GM12872 (cell line): Measurements from ENCODE around the gene NSMF.

Experiments used
- CTCF ChIP-seq: IDR thresholded peaks from 3 replicates; pipeline ENCODE4 v1.5.1; 2011; ENCODE audit warnings: low read depth, mild to moderate bottlenecking, low read length, moderate library complexity; ENCODE audit not compliant: insufficient read depth

Gene NSMF

DNA sequence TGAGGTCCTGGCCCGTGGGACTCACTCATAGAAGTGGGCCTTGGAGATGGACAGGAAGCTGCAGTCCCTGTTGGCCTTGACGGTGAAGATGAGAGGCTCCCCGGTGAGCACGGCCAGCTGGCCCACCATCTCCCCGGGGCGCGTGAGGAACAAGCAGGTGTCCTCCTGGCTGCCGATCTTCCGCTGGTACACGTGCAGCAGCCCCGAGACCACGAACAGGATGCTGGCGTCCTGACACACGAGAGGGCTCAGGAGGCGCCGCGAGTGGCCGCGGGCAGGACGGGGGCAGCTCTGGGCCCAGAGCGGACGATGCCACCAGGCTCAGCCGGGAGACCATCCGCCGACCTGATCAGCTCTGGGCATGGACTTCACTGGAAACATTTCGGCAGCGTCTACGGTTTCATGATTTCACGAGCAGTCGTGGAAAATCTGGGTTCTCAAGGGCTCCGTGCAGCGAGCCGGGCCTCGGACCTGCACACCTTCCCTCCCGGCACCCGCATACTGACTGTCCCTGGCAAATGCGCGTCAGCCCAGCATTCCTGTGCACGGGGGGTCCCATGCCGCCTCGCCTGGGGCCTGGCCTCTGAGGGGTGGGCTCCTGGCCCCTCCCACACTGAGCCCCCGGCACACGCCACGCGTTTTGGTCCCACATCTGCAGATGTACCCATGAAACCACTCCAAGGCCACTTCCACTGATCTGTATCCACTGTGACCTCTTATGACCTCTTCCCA is 41.7 kb upstream of the NSMF start:
- TF ChIP-seq CTCF: no peak

DNA sequence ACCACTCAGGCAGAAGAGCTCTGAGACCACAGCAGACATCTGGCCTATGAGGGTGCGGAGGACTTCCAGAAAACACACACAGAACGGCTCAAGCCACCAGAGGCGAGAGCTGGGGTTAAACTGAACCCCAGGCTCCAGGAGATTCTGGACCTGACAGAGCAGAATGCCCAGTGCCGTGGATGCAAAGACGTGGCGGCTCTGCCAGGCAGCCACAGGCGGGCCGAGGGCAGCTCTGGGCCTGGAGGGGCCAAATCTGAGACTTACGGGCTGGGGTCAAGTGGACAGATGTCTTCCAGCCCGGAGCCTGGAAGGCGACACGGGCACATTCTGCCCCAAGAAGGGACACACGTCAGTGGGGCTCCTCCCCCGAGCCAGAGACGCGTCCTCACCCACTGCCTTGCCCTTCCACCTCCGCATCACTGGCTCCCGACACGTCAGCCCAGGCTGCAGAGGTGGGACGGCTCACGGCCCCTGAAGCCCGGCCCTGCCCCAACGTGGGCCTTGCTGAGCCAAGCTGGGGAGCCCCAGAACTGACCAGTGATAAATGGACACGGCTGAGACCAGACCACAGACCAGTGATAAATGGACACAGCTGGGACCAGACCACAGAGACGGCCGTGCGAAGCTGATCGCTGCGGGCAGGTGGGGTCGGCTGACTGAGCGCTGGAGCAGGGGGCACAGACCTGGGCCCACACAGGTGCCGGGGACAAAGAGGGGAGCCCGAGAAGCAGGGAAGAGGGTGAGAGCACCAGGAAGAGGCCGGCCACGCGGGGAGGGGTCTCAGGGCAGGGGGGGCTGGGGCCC is 40.9 kb upstream of the NSMF start:
- no peak for TF ChIP-seq CTCF

DNA sequence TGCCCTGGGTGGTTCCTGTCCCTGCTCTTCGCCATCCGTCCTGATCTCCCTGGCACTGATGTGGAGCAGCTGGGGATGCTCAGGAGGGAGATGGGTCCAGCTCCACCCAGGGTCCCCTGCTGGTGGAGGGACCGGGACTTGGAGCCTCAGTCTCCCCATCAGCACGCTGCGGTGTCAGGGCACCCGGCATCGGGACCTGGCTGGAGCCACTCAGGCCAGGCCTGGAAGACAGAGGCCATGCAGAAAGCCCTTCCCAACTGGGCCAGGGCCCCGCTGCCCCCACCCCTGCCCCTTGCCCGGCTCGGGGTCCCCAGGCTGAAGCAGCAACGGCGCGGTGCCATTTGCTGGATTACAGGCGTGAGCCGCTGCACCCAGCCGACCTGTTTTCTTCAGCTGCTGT is 40.3 kb upstream of the NSMF start:
- no peak for TF ChIP-seq CTCF

DNA sequence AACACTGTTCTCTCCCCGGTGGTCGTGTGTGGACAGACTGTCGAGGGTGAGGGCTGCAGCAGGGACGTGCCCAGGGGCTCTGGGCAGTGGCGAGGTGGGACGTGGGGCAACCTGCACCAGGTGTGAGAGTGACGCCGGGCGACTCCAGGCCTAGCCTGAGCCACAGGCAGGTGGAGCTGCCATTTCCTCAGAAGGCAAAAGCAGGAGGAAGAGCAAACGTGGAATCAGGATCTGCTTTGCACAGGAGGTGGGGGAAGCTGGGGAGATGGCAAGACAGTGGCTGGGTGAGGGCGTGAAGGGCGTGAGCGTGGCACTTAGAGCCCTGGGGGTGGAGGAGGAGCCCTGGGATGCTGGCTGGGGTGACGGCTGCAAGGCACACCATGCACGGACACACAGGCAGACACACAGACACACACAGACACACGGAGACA is 39.6 kb upstream of the NSMF start:
- TF ChIP-seq CTCF: no peak

- no peak for TF ChIP-seq CTCF
Measured at GRCh38 chr9:137497921-137498719, 39.0 kb upstream of the NSMF start.

GRCh38 chr9:137496601-137497375 is 37.7 kb upstream of the NSMF start:
- no peak for TF ChIP-seq CTCF
